Measurements from ENCODE around the gene ERAS. TPM values are rescaled to one million over a fixed set of nuclear protein-coding genes. Genes with fewer than 3 reads are reported as not detected.
"Not testable (repeated sequence)": the region's sequence is repeated elsewhere in the genome, so short reads cannot be mapped to it uniquely, and the experiment has no call there.

Gene ERAS
- total RNA-seq, 2 experiments from 2014 or later, result 0.60 TPM; not detected in 1

DNA sequence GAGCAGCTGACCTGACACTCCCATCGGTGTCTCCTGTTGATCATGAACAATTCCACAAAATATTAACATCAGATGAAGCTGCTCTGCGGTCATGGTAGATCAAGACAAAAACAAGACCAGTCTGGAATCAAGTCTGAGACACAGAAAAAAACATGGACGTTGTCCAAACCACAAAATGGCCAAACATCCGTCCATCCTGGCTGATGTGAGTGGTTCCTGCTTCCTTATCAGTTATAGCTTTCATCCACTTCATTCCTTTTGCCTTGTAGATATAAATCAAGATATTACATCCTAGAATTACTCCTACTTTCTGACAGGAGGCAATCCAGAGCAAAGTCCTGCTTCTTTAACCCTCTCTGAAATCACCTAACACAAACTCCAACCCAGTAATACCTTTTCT is 37.9 kb downstream of the ERAS start:
- Histone ChIP-seq H2AFZ (ENCODE audit: low read length) (no peak overlapping the region), H3K27ac (ENCODE audit: low read depth, low read length, poor library complexity, severe bottlenecking) (no peak overlapping the region), H3K36me3 (ENCODE audit: insufficient read depth, low read length) (no peaks in the 10 kb centered on the region), H3K9me2 (ENCODE audit: insufficient read depth, low read length) (no peaks in the 10 kb centered on the region), H3K79me2 (ENCODE audit: insufficient read depth, low read depth, low read length) (no peaks in the 10 kb centered on the region), H4K20me1 (ENCODE audit: insufficient read depth, low read length) (no peaks in the 10 kb centered on the region), H3K4me2 (ENCODE audit: low read length) (no peak overlapping the region), H3K4me3 (ENCODE audit: low read depth, low read length, poor library complexity, severe bottlenecking) (no peak overlapping the region), H3K9me3 (ENCODE audit: low read length) (no peaks in the 10 kb centered on the region), H3K4me1 (ENCODE audit: insufficient read depth, low read length, poor library complexity, severe bottlenecking) (no peaks in the 10 kb centered on the region)
- DNase-seq (ENCODE audit: low spot score), result no peak
- ChIA-PET CTCF (ENCODE audit: unreplicated experiment) (no interaction called here), POLR2A (no interaction called here)
- intact Hi-C loops (cut with micrococcal nuclease; ENCODE audit: unreplicated experiment), result no loop called here
- BruUV-seq (replicated peaks), result no TSS peak
- TF ChIP-seq, protein P1, sequence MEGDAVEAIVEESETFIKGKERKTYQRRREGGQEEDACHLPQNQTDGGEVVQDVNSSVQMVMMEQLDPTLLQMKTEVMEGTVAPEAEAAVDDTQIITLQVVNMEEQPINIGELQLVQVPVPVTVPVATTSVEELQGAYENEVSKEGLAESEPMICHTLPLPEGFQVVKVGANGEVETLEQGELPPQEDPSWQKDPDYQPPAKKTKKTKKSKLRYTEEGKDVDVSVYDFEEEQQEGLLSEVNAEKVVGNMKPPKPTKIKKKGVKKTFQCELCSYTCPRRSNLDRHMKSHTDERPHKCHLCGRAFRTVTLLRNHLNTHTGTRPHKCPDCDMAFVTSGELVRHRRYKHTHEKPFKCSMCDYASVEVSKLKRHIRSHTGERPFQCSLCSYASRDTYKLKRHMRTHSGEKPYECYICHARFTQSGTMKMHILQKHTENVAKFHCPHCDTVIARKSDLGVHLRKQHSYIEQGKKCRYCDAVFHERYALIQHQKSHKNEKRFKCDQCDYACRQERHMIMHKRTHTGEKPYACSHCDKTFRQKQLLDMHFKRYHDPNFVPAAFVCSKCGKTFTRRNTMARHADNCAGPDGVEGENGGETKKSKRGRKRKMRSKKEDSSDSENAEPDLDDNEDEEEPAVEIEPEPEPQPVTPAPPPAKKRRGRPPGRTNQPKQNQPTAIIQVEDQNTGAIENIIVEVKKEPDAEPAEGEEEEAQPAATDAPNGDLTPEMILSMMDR (conservative IDR thresholded peaks at IDR 0.05; ENCODE audit: low read length), result no peak
- TF ChIP-seq EZH2phosphoT487 (IDR thresholded peaks at IDR 0.05; ENCODE audit: borderline replicate concordance, low read depth, low read length), result no peak

DNA sequence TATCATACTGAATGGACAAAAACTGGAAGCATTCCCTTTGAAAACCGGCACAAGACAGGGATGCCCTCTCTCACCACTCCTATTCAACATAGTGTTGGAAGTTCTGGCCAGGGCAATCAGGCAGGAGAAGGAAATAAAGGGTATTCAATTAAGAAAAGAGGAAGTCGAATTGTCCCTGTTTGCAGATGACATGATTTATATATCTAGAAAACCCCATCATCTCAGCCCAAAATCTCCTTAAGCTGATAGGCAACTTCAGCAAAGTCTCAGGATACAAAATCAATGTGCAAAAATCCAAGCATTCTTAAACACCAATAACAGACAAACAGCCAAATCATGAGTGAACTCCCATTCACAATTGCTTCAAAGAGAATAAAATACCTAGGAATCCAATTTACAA is 45.7 kb downstream of the ERAS start:
- intact Hi-C loops (cut with micrococcal nuclease; ENCODE audit: unreplicated experiment); H3K4me2 ChIP-seq (ENCODE audit: low read length); H4K20me1 ChIP-seq (ENCODE audit: insufficient read depth, low read length); H3K9me3 ChIP-seq (ENCODE audit: low read length); POLR2A ChIA-PET; H2AFZ ChIP-seq (ENCODE audit: low read length); H3K4me3 ChIP-seq (ENCODE audit: low read depth, low read length, poor library complexity, severe bottlenecking); H3K27ac ChIP-seq (ENCODE audit: low read depth, low read length, poor library complexity, severe bottlenecking); H3K79me2 ChIP-seq (ENCODE audit: insufficient read depth, low read depth, low read length); H3K9me2 ChIP-seq (ENCODE audit: insufficient read depth, low read length); H3K36me3 ChIP-seq (ENCODE audit: insufficient read depth, low read length); H3K4me1 ChIP-seq (ENCODE audit: insufficient read depth, low read length, poor library complexity, severe bottlenecking); BruUV-seq (replicated peaks); CTCF ChIA-PET (ENCODE audit: unreplicated experiment); DNase-seq (ENCODE audit: low spot score): not testable (repeated sequence)

DNA sequence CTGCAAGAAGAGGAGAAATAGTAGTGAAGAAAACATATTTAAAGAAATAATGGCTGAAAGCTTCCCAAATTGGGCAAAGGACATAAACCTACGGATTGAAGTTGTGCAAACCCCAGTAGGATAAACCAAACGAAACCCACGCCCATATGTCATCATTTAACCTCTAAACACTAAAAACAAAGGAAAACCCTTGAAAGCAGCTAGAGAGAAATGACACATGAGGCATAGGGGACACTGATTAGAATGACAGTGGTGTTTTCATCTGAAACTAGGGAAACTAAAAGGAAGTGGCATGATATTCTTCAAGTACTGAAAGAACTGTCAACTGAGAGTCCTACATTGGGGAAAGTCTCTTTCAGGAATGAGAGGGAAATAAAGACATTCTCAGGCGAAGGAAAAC is 50.6 kb downstream of the ERAS start:
- H3K4me1 ChIP-seq (ENCODE audit: insufficient read depth, low read length, poor library complexity, severe bottlenecking); H3K9me3 ChIP-seq (ENCODE audit: low read length); DNase-seq (ENCODE audit: low spot score); CTCF ChIA-PET (ENCODE audit: unreplicated experiment); H3K9me2 ChIP-seq (ENCODE audit: insufficient read depth, low read length); POLR2A ChIA-PET; H4K20me1 ChIP-seq (ENCODE audit: insufficient read depth, low read length); BruUV-seq (replicated peaks); H3K36me3 ChIP-seq (ENCODE audit: insufficient read depth, low read length); H3K27ac ChIP-seq (ENCODE audit: low read depth, low read length, poor library complexity, severe bottlenecking); H3K4me3 ChIP-seq (ENCODE audit: low read depth, low read length, poor library complexity, severe bottlenecking); H2AFZ ChIP-seq (ENCODE audit: low read length); intact Hi-C loops (cut with micrococcal nuclease; ENCODE audit: unreplicated experiment); H3K4me2 ChIP-seq (ENCODE audit: low read length); H3K79me2 ChIP-seq (ENCODE audit: insufficient read depth, low read depth, low read length): not testable (repeated sequence)

Small RNA genes lying within 50 kb of the gene (small RNA-seq; reads per million reads assigned to genes)
- gene RNU6-29P, result not detected

Other genes starting within 250 kb of the ERAS start
- gene WDR13, start 229.0 kb upstream of the ERAS start, total RNA-seq (2014; rRNA removed; shearing (Covaris generic)), result 46.7 and 55.6 TPM in 2 replicates
- 40.3 and 58.5 TPM in 2 replicates for gene WDR13, start 229.0 kb upstream of the ERAS start, total RNA-seq (2022)
- 43.9 and 44.8 TPM in 2 replicates for gene WAS, start 142.7 kb upstream of the ERAS start, total RNA-seq (2014; rRNA removed; shearing (Covaris generic))
- gene WAS, start 142.7 kb upstream of the ERAS start, total RNA-seq (2022), result 87.0 and 89.7 TPM in 2 replicates
- gene SUV39H1, start 129.8 kb upstream of the ERAS start, total RNA-seq (2014; rRNA removed; shearing (Covaris generic)), result 21.1 and 27.0 TPM in 2 replicates
- gene SUV39H1, start 129.8 kb upstream of the ERAS start, total RNA-seq (2022), result 33.0 and 34.2 TPM in 2 replicates
- gene GLOD5, start 64.8 kb upstream of the ERAS start, total RNA-seq (2014; rRNA removed; shearing (Covaris generic)), result not detected in 2 replicates
- gene GLOD5, start 64.8 kb upstream of the ERAS start, total RNA-seq (2022), result not detected in 2 replicates
- gene GATA1, start 39.9 kb upstream of the ERAS start, total RNA-seq (2014; rRNA removed; shearing (Covaris generic)), result not detected in 2 replicates
- not detected in 2 replicates for gene GATA1, start 39.9 kb upstream of the ERAS start, total RNA-seq (2022)
- gene HDAC6, start 24.4 kb upstream of the ERAS start, total RNA-seq (2014; rRNA removed; shearing (Covaris generic)), result 62.0 and 73.6 TPM in 2 replicates
- gene HDAC6, start 24.4 kb upstream of the ERAS start, total RNA-seq (2022), result 108 and 121 TPM in 2 replicates
- not detected in 2 replicates for gene PCSK1N, start 9.1 kb downstream of the ERAS start, total RNA-seq (2014; rRNA removed; shearing (Covaris generic))
- not detected in 2 replicates for gene PCSK1N, start 9.1 kb downstream of the ERAS start, total RNA-seq (2022)
- 54.3 and 83.3 TPM in 2 replicates for gene TIMM17B, start 71.3 kb downstream of the ERAS start, total RNA-seq (2014; rRNA removed; shearing (Covaris generic))
- gene TIMM17B, start 71.3 kb downstream of the ERAS start, total RNA-seq (2022), result 79.3 and 90.0 TPM in 2 replicates
- 72.7 and 90.5 TPM in 2 replicates for gene PQBP1, start 71.4 kb downstream of the ERAS start, total RNA-seq (2014; rRNA removed; shearing (Covaris generic))
- 79.6 and 93.0 TPM in 2 replicates for gene PQBP1, start 71.4 kb downstream of the ERAS start, total RNA-seq (2022)
- gene SLC35A2, start 85.1 kb downstream of the ERAS start, total RNA-seq (2014; rRNA removed; shearing (Covaris generic)), result 7.1 and 9.9 TPM in 2 replicates
- gene SLC35A2, start 85.1 kb downstream of the ERAS start, total RNA-seq (2022), result 18.4 and 22.2 TPM in 2 replicates
- gene PIM2, start 92.5 kb downstream of the ERAS start, total RNA-seq (2014; rRNA removed; shearing (Covaris generic)), result 41.7 and 60.3 TPM in 2 replicates
- gene PIM2, start 92.5 kb downstream of the ERAS start, total RNA-seq (2022), result 146 and 148 TPM in 2 replicates
- gene OTUD5, start 131.1 kb downstream of the ERAS start, total RNA-seq (2014; rRNA removed; shearing (Covaris generic)), result 33.3 and 38.5 TPM in 2 replicates
- gene OTUD5, start 131.1 kb downstream of the ERAS start, total RNA-seq (2022), result 51.7 and 55.7 TPM in 2 replicates
- gene KCND1, start 145.3 kb downstream of the ERAS start, total RNA-seq (2014; rRNA removed; shearing (Covaris generic)), result 4.0 and 7.6 TPM in 2 replicates
- 8.8 and 13.6 TPM in 2 replicates for gene KCND1, start 145.3 kb downstream of the ERAS start, total RNA-seq (2022)
- gene GRIPAP1, start 175.8 kb downstream of the ERAS start, total RNA-seq (2014; rRNA removed; shearing (Covaris generic)), result 27.5 and 42.7 TPM in 2 replicates
- gene GRIPAP1, start 175.8 kb downstream of the ERAS start, total RNA-seq (2022), result 95.9 and 98.3 TPM in 2 replicates
- gene TFE3, start 216.8 kb downstream of the ERAS start, total RNA-seq (2014; rRNA removed; shearing (Covaris generic)), result 7.6 and 10.2 TPM in 2 replicates
- 19.0 and 19.8 TPM in 2 replicates for gene TFE3, start 216.8 kb downstream of the ERAS start, total RNA-seq (2022)
- gene CCDC120, start 232.5 kb downstream of the ERAS start, total RNA-seq (2014; rRNA removed; shearing (Covaris generic)), result 0.95 and 1.4 TPM in 2 replicates
- gene CCDC120, start 232.5 kb downstream of the ERAS start, total RNA-seq (2022), result 3.6 and 4.1 TPM in 2 replicates
- 2.3 and 8.1 TPM in 2 replicates for gene PRAF2, start 247.5 kb downstream of the ERAS start, total RNA-seq (2014; rRNA removed; shearing (Covaris generic))
- 17.5 and 20.3 TPM in 2 replicates for gene PRAF2, start 247.5 kb downstream of the ERAS start, total RNA-seq (2022)